Osteocyte (in vitro differentiated cells): Measurements from ENCODE around the gene NEK10. TPM values are rescaled to one million over a fixed set of nuclear protein-coding genes. Genes with fewer than 3 reads are reported as not detected.

Experiments
- DNase-seq: peaks from one replicate; pipeline ENCODE4 v3.0.0; 2021; ENCODE audit warnings: mixed read lengths; ENCODE audit not compliant: unreplicated experiment; ENCODE audit errors: extremely low spot score
- H3K27ac Mint-ChIP-seq: one replicate; pipeline ENCODE4 v1.8.0; 2021; ENCODE audit warnings: mild to moderate bottlenecking, mixed read lengths; ENCODE audit not compliant: unreplicated experiment
- H3K27me3 Mint-ChIP-seq: one replicate; pipeline ENCODE4 v1.8.0; 2021; ENCODE audit warnings: mixed read lengths; ENCODE audit not compliant: unreplicated experiment
- H3K36me3 Mint-ChIP-seq: one replicate; pipeline ENCODE4 v1.8.0; 2021; ENCODE audit warnings: mixed read lengths; ENCODE audit not compliant: unreplicated experiment
- H3K4me1 Mint-ChIP-seq: one replicate; pipeline ENCODE4 v1.8.0; 2021; ENCODE audit warnings: mixed read lengths; ENCODE audit not compliant: unreplicated experiment
- H3K4me3 Mint-ChIP-seq: one replicate; pipeline ENCODE4 v1.8.0; 2021; ENCODE audit warnings: mild to moderate bottlenecking, moderate library complexity, mixed read lengths; ENCODE audit not compliant: unreplicated experiment
- H3K9me3 Mint-ChIP-seq: one replicate; pipeline ENCODE4 v1.8.0; 2021; ENCODE audit warnings: mixed read lengths; ENCODE audit not compliant: unreplicated experiment
- total RNA-seq: library from RNA; stranded (reverse); gene quantifications from 2 replicates; pipeline ENCODE4 v1.2.1, GENCODE V29; 2021
- TF ChIP-seq, protein P1 (sequence below): fragments of 200-600 bp; sonication (generic); IDR thresholded peaks from 2 replicates; pipeline ENCODE4 v1.5.0; 2021; ENCODE audit warnings: antibody characterized with exemption, mild to moderate bottlenecking, moderate library complexity

The NEK10 gene
- total RNA-seq, 1 donor from 2014 or later = 6.8 TPM

DNA sequence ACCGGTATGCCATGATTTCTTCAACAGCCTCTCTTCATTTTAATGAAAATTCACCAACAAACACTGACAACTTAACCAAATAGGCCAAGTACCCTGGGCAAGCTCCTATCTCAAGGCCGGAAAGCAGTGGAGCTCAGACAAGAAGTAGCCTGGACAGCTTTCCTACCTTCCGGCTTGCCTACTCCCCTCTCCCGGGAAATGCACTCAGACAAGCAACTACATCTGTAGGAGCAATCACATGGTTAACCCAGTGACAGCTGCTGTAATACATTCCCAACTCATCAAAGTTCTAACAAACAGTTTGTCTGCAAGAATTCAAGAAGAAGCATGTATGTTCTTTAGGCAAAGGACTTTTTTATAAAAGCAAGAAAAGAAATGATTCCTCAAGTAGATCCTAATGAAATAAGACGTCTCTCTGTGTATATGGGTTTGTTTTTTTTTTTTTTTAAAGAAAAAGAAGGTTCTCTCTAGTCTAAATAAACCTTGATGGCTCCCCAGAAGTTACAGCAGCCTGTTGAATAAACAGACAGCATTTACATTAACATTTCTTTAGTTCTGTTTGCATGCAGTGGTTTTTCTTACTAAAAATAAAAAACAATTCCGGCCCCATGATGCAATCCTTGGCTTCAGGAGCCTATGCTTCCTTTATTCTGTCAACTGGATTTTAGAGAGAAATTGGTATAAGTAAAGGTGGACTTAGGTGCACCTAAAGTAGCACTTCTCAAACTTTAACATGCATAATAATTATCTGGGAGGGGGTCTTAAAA lies 278.7 kb downstream of the NEK10 start:
- TF ChIP-seq, protein P1, sequence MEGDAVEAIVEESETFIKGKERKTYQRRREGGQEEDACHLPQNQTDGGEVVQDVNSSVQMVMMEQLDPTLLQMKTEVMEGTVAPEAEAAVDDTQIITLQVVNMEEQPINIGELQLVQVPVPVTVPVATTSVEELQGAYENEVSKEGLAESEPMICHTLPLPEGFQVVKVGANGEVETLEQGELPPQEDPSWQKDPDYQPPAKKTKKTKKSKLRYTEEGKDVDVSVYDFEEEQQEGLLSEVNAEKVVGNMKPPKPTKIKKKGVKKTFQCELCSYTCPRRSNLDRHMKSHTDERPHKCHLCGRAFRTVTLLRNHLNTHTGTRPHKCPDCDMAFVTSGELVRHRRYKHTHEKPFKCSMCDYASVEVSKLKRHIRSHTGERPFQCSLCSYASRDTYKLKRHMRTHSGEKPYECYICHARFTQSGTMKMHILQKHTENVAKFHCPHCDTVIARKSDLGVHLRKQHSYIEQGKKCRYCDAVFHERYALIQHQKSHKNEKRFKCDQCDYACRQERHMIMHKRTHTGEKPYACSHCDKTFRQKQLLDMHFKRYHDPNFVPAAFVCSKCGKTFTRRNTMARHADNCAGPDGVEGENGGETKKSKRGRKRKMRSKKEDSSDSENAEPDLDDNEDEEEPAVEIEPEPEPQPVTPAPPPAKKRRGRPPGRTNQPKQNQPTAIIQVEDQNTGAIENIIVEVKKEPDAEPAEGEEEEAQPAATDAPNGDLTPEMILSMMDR = no peak
- Mint-ChIP-seq H3K27me3 (no peaks in the 10 kb centered on the region), H3K27ac (peak overlapping the region; percentile 74), H3K9me3 (peaks cover 3% of the 10 kb centered on the region), H3K4me3 (peak overlapping the region; percentile 36), H3K4me1 (peaks cover 42% of the 10 kb centered on the region), H3K36me3 (no peaks in the 10 kb centered on the region)
- no peak for DNase-seq

DNA sequence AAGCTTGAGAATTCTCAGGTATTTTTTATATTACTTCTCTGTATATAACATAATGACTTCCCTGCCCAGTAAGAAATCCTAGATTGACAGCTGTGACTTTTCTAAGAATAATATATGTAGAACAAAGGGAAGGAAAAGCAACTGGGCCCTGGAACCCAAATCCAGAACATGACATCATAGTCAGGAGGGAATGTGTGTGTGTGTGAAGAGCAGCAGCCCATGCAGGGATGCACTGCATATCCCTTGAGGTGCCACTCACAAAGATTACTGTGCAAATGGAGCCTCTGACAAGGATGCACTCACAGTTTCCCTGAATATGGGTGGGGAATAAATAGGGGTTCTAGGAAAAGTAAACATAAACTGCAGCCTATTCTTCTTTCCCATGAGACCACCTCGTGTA lies 279.5 kb downstream of the NEK10 start:
- peaks cover 35% of the 10 kb centered on the region for H3K4me1 Mint-ChIP-seq
- DNase-seq = no peak
- H3K27me3 Mint-ChIP-seq = no peaks in the 10 kb centered on the region
- H3K9me3 Mint-ChIP-seq = peaks cover 3% of the 10 kb centered on the region
- H3K4me3 Mint-ChIP-seq = no peak overlapping the region
- no peaks in the 10 kb centered on the region for H3K36me3 Mint-ChIP-seq
- no peak overlapping the region for H3K27ac Mint-ChIP-seq
- TF ChIP-seq, protein P1 = no peak

GRCh38 chr3:27089068-27089467 lies 280.1 kb downstream of the NEK10 start:
- Mint-ChIP-seq H3K9me3 (peaks cover 3% of the 10 kb centered on the region), H3K4me1 (peaks cover 29% of the 10 kb centered on the region), H3K27me3 (no peaks in the 10 kb centered on the region), H3K4me3 (no peak overlapping the region), H3K27ac (no peak overlapping the region), H3K36me3 (no peaks in the 10 kb centered on the region)
- DNase-seq = no peak
- TF ChIP-seq, protein P1 = no peak

DNA sequence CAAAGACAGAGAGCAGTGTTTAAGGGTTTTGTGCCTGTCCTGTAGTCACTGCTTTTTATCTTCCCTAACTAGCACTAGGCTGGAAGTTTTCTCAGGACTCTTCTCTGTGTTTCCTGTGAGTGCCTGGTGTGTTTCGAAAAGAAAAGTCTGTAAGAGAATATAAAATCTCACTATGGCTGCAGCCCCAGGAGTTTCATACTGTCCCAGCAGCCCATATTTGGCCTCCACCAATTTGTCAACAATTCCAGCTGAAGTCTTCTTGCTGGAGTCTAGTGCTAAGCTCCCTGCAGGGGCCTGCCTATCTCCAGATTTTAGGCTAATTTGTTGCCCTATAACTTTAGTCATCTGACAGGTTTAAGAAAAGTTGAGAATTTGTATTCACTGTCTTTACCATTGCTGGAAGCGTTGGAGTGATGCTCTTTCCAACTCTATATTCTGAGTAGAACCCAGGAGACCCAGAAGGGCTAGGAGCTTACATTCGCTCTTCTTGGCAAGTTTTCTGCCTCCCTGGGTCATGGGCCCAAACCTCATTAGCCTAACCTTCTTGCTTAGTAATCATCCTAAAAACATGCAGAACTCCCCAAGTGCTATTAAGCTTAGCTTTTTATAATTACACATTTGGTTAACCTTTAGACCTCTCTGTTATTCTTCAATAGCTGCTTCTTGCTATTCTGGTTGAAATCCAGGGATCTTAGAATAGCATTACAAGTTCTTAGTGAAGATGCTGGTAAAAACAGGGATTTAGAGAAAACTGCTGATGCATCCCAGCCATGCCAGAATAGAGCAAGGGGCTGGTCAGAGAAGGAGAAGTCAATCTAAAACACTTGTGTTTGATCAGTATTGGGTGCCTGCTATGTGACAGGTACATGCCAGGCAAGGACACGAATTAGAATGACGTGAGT lies 283.1 kb downstream of the NEK10 start:
- TF ChIP-seq, protein P1 = no peak
- H3K4me1 Mint-ChIP-seq = peaks cover 25% of the 10 kb centered on the region

More for the DNA sequence above, 283.1 kb downstream of the NEK10 start:
- H3K4me3 Mint-ChIP-seq = no peak overlapping the region
- no peaks in the 10 kb centered on the region for H3K27me3 Mint-ChIP-seq
- DNase-seq = no peak
- no peaks in the 10 kb centered on the region for H3K9me3 Mint-ChIP-seq
- H3K27ac Mint-ChIP-seq = no peak overlapping the region
- no peaks in the 10 kb centered on the region for H3K36me3 Mint-ChIP-seq
